IPS DF 19.7 (cell line): ENCODE results near the gene UBE2J1.
A peak's percentile ranks its signal among the peaks of the same experiment; 100 is the strongest.

ENCODE experiments used
- DNase-seq: peaks from one replicate; pipeline ENCODE4 v3.0.0-alpha.2; 2013; ENCODE audit warnings: low read depth, low spot score

Gene UBE2J1

DNA sequence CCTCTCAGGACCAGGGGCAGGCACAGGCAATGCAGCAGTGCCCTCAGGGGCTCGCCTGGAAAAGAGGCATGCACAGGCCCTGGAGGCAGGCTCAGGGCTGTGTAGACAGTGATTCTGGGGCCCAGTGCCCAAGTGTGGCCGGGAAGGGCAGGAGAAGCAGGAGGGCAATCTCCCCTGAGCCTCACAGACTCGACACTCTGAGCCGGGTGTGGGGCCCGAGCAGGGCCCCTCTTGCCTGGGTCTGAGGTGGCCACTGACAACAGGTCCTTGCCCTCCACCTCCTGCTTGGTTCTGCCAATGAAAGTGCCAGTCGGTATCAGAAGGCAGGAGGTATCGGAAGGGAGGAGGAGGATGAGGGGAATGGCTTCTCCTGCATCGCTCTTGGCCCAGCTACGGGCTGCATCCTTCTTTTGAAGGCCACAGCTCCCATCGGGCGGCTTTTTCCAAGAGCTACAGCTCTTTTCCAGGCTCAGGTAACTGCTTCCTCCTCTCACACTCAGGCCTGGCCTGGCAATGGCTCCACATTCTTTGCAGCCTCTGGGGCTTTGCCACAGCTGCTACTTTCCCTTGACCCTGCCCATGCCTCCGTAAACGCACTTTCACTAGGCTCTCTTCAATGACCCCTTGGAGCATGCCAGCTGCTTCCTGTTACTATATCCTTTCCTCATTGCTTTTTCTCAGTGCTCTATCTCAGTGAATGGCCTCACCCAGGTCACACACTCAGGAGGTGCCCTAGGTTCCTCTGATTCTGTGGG, 61.9 kb downstream of the UBE2J1 start:
- no peak for DNase-seq

DNA sequence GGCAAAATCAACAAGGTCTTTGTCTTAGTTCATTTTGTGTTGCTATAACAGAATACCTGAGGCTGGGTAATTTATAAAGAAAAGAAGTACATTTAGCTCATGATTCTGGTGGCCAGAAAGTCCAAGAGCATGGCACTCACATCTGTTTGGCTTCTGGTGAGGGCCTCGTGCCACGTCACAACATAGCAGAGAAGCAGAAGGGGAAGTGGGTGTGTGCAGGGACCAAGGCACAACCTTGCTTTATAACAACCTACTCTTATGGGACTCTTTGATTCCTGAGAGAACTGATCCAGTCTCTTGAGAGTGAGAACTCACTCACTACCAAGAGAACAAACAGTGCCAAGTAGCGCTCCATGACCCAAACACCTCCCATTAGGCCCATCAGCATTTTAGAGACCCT, 62.8 kb downstream of the UBE2J1 start:
- DNase-seq, result no peak

DNA sequence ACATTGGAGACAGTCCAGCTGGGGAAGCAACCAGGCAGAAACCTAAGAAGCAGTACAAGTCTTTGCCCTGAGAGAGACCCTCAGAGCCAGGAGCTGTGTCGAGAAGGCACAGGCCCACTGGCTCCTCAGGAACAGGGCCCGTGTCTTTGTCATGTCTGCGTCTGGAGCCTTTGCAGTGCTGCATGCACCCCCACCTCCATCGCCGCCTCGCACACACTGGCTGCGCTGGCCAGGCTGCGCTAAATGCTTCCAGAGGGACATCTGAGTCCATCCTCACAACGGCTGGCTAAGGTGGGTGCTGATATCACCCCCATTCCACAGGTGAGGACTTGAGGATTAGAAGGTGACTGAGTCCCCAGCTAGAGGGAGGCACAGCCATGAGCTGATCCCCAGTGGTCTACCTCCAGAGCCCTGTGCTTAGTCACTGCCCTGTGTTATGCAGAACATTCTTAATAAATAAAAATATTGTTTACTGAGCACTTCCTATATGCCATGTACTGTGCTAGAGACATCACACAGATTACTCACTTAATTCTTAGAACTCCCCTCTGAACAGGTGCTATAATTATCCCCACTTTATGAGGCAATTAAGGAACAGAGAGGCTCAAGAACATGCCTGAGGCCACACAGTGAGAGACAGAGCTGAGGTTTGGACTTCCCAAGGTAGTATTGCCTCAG, 65.0 kb downstream of the UBE2J1 start:
- DNase-seq, result no peak

DNA sequence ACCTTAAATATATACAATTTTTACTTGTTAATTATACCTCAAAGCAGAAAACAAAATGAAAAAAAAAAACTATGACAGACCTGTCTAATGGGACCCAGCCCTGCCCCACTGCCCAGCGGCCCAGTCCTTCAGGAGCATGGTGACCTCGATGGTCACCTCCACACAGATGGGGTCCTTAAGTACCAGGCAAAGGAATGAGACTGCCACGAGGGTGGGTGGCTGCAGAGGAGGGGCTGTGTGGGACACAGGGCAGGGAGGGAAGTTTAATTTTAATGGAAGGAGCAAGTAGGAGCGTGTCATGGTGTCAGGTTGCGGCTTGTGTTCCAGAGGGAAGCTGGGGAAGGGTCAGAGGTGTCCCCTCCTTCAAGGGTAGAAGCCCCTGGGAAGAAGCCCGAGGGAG, 66.0 kb downstream of the UBE2J1 start:
- DNase-seq, result no peak

DNA sequence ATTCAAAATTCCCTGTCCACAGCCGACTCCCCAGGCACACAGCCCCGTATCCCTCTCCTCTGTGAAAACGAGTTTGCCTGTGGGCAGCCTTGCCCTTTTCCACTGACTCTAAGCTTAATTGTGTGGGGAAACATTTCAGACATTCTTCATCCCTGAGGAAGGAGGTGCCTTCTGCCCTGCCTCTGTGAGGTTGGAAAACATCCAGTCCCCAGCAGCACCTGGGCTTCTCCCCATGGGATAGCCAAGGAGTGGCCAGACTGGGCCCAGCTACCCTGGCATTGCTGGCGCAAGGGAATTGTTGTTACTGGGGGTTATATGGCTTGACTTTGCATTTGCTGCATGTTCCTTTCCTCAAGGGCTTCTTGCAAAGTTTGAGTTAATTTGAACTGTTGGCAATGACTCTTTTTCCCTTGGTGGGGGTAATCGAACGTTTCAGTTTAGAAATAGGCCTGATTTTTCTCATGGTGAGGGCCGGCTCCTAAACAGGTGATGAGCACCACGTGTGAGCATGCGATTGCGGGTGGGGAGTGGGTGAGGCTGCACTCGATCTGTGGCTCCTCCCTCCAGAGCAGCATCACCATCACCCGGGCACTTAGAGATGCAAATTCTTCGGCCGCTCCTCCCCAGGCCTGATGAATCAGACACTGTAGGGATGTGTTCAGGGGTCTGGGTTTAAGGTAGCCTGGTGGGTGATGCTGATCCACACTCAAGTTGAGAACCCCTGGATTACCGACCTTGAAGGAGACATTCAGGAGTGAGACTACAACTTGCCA, 67.4 kb downstream of the UBE2J1 start:
- no peak for DNase-seq

DNA sequence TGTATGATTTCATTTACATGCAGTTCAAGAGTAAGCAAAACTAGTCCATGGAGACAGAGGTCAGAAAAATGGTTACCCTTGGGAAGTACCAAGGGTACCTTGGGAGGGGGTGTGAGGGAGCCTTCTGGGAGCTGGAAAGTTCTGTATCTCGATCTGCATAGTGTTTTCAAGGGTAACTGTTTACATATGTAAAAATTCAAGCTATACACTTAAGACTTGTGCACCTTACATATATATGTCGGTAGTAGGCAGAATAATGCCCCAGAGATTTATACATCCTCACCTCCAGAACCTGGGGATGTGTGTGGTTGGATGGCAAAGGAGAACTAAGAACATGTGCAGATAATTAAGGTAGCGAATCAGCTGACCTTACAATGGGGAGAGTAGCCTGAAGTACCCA, 68.4 kb downstream of the UBE2J1 start:
- no peak for DNase-seq

DNA sequence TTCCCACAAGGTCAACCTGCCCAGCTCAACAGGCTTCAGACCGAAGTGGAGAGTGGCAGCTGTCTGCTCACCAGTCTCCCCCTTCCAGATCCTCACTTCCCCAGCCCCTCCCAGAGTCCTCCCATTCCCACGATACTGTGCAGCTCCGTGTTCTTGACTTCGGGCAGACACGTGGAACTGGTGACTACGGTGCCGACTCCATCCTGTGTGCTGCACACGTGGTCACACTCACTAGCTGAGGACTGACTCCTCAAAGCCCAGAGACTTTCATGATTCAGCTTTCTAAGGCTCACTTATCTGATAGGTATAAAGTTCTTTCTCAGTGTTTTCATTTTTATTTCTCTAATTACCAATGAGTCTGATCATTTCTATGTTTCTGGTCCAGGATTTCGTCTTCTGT, 69.8 kb downstream of the UBE2J1 start:
- no peak for DNase-seq

DNA sequence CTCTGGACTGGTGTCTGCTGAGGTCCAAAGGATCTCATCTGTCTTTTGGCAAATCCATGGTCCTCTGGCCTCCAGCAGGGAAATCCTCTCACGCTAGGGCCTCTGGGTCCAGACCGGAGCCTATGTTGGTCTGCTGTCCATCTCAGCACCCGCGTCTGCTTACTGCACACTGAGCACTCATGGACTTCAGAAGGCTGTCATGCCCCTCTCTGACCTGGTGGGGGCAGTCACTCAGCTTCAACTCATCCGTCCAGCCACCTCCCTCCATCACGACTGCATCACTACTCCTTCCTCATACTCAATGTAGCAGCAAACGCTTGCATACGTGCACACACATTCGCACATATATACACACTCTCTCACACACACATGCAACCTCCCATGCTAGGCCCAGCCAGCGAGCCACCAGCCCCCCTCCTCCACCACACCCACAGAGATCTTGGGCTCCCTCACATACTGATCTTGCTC, 70.7 kb downstream of the UBE2J1 start:
- DNase-seq, result peak; percentile 75

DNA sequence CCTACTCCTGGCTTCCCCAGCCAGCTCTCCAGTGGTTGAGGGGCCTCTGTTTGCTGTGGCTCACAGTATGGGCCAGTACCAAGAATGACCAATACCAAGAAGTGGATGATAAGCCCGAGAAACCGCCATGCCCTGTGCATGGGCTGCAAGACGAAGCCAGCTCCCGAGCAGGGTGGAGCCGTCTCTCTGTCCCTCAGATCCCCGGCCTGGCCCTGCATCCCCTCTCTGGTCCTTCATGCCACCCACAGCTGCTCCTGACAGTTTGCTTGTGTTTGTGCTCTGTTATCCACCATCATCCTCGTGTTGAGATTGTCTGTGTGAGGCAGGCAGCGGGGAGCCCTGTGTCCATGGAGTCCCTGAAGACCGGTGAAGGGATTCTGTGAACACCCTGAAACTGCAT, 73.6 kb downstream of the UBE2J1 start:
- no peak for DNase-seq
